ENCODE data around the gene TSTD1. TPM values are rescaled to one million over a fixed set of nuclear protein-coding genes. Genes with fewer than 3 reads are reported as not detected.
A peak's percentile ranks its signal among the peaks of the same experiment; 100 is the strongest.

Gene TSTD1
- total and polyA plus RNA-seq, 2 experiments from 2014 or later = 94.9 to 244 TPM

DNA sequence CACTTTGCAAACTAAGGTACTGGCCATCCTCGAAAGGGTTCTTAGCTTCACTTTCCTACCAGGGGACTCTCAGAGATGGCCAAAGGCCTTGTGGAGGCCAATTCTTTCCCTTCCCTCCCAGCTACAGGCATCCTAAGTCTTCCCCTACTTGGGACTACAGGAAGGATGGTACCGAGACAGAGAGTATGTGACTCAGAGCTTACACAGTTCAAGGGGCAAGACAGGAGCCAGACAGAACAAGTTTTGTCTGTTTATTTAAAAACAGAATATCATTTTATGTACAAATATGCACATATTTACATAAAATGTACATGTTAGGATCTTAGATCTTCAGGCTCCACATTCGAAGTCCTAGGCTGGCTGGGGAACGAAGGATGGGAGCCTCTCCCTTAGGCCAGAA, 32.0 kb upstream of the TSTD1 start (continued):
- TF ChIP-seq, protein P1, sequence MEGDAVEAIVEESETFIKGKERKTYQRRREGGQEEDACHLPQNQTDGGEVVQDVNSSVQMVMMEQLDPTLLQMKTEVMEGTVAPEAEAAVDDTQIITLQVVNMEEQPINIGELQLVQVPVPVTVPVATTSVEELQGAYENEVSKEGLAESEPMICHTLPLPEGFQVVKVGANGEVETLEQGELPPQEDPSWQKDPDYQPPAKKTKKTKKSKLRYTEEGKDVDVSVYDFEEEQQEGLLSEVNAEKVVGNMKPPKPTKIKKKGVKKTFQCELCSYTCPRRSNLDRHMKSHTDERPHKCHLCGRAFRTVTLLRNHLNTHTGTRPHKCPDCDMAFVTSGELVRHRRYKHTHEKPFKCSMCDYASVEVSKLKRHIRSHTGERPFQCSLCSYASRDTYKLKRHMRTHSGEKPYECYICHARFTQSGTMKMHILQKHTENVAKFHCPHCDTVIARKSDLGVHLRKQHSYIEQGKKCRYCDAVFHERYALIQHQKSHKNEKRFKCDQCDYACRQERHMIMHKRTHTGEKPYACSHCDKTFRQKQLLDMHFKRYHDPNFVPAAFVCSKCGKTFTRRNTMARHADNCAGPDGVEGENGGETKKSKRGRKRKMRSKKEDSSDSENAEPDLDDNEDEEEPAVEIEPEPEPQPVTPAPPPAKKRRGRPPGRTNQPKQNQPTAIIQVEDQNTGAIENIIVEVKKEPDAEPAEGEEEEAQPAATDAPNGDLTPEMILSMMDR (conservative IDR thresholded peaks at IDR 0.05; ENCODE audit: low read depth in 2 of 2) = no peak

DNA sequence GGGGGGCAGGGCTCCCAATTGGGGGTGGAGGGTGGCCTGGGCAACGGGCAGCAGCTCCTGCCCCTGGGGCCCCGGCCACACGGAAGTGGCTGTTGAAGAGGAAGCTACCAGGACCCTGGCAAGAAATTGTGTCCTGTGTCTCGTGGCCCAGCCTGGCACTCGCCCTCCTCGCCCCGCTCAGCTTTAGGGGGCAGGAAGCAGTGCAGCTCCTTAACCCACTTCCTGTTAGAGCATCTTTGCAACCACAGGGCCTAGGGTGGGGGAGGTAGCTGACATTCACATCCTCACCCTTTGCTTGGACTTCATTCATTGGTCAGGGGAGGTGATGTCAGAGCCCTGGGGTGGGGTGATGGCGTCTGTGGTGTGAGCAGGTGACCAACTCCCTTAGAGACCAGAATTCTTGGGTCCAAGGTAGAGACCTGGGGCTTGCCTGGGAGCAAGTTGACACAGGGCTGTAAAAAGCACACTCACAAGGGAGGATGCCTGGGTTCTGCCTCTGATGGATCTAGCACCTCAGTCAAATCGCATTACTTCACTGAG, 31.0 kb upstream of the TSTD1 start, which contains the start of gene ARHGAP30:
Gene ARHGAP30, minus strand, starts transcription at position 161 of the 540 bp plus-strand sequence. CDS start 267 bp downstream, outside the sequence.
- Mint-ChIP-seq H3K36me3 (ENCODE audit: low read depth) (no peaks in the 10 kb centered on the region), H3K4me1 (peaks cover 5% of the 10 kb centered on the region; the same call in 2 of the 3 replicates), H3K9me3 (no peaks in the 10 kb centered on the region), H3K4me3 (no peak within 1 kb of the TSS), H3K27ac (no peak within 1 kb of the TSS; the same call in 1 of the 2 replicates), H3K27me3 (ENCODE audit: insufficient read depth, low read depth, poor library complexity) (peaks cover 14% of the 10 kb centered on the region)
- no peak within 1 kb of the TSS for H3K4me3 ChIP-seq
- no peak within 1 kb of the TSS for H3K27ac ChIP-seq (ENCODE audit: low read depth)
- 0 out of 2 replicates have a peak within 1 kb of the TSS, but pooled peaks have one; percentile 89 for H2AFZ ChIP-seq
- no peaks in the 10 kb centered on the region for H3K36me3 ChIP-seq (ENCODE audit: insufficient read depth)
- H3K79me2 ChIP-seq (replicated peaks; ENCODE audit: insufficient read depth) = no peaks in the 10 kb centered on the region
- peak; percentile 16; the same call in 1 of the 3 replicates for ATAC-seq
- no peaks in the 10 kb centered on the region for H4K20me1 ChIP-seq (replicated peaks; ENCODE audit: insufficient read depth)
- H3K4me2 ChIP-seq = no peak within 1 kb of the TSS
- 0 out of 2 replicates have a peak, but pooled peaks cover 4% of the 10 kb centered on the region for H3K4me1 ChIP-seq (ENCODE audit: insufficient read depth)
- no peaks in the 10 kb centered on the region for H3K9me2 ChIP-seq (ENCODE audit: insufficient read depth)
- DNase-seq (ENCODE audit: low spot score) = peak; percentile 41
- TF ChIP-seq, protein P2, sequence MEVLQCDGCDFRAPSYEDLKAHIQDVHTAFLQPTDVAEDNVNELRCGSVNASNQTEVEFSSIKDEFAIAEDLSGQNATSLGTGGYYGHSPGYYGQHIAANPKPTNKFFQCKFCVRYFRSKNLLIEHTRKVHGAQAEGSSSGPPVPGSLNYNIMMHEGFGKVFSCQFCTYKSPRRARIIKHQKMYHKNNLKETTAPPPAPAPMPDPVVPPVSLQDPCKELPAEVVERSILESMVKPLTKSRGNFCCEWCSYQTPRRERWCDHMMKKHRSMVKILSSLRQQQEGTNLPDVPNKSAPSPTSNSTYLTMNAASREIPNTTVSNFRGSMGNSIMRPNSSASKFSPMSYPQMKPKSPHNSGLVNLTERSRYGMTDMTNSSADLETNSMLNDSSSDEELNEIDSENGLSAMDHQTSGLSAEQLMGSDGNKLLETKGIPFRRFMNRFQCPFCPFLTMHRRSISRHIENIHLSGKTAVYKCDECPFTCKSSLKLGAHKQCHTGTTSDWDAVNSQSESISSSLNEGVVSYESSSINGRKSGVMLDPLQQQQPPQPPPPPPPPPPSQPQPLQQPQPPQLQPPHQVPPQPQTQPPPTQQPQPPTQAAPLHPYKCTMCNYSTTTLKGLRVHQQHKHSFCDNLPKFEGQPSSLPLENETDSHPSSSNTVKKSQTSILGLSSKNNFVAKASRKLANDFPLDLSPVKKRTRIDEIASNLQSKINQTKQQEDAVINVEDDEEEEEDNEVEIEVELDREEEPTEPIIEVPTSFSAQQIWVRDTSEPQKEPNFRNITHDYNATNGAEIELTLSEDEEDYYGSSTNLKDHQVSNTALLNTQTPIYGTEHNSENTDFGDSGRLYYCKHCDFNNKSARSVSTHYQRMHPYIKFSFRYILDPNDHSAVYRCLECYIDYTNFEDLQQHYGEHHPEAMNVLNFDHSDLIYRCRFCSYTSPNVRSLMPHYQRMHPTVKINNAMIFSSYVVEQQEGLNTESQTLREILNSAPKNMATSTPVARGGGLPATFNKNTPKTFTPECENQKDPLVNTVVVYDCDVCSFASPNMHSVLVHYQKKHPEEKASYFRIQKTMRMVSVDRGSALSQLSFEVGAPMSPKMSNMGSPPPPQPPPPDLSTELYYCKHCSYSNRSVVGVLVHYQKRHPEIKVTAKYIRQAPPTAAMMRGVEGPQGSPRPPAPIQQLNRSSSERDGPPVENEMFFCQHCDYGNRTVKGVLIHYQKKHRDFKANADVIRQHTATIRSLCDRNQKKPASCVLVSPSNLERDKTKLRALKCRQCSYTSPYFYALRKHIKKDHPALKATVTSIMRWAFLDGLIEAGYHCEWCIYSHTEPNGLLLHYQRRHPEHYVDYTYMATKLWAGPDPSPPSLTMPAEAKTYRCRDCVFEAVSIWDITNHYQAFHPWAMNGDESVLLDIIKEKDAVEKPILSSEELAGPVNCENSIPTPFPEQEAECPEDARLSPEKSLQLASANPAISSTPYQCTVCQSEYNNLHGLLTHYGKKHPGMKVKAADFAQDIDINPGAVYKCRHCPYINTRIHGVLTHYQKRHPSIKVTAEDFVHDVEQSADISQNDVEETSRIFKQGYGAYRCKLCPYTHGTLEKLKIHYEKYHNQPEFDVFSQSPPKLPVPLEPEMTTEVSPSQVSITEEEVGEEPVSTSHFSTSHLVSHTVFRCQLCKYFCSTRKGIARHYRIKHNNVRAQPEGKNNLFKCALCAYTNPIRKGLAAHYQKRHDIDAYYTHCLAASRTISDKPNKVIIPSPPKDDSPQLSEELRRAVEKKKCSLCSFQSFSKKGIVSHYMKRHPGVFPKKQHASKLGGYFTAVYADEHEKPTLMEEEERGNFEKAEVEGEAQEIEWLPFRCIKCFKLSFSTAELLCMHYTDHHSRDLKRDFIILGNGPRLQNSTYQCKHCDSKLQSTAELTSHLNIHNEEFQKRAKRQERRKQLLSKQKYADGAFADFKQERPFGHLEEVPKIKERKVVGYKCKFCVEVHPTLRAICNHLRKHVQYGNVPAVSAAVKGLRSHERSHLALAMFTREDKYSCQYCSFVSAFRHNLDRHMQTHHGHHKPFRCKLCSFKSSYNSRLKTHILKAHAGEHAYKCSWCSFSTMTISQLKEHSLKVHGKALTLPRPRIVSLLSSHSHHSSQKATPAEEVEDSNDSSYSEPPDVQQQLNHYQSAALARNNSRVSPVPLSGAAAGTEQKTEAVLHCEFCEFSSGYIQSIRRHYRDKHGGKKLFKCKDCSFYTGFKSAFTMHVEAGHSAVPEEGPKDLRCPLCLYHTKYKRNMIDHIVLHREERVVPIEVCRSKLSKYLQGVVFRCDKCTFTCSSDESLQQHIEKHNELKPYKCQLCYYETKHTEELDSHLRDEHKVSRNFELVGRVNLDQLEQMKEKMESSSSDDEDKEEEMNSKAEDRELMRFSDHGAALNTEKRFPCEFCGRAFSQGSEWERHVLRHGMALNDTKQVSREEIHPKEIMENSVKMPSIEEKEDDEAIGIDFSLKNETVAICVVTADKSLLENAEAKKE (CRISPR knock-in tag; IDR thresholded peaks at IDR 0.05) = no peak
- TF ChIP-seq, protein P3, sequence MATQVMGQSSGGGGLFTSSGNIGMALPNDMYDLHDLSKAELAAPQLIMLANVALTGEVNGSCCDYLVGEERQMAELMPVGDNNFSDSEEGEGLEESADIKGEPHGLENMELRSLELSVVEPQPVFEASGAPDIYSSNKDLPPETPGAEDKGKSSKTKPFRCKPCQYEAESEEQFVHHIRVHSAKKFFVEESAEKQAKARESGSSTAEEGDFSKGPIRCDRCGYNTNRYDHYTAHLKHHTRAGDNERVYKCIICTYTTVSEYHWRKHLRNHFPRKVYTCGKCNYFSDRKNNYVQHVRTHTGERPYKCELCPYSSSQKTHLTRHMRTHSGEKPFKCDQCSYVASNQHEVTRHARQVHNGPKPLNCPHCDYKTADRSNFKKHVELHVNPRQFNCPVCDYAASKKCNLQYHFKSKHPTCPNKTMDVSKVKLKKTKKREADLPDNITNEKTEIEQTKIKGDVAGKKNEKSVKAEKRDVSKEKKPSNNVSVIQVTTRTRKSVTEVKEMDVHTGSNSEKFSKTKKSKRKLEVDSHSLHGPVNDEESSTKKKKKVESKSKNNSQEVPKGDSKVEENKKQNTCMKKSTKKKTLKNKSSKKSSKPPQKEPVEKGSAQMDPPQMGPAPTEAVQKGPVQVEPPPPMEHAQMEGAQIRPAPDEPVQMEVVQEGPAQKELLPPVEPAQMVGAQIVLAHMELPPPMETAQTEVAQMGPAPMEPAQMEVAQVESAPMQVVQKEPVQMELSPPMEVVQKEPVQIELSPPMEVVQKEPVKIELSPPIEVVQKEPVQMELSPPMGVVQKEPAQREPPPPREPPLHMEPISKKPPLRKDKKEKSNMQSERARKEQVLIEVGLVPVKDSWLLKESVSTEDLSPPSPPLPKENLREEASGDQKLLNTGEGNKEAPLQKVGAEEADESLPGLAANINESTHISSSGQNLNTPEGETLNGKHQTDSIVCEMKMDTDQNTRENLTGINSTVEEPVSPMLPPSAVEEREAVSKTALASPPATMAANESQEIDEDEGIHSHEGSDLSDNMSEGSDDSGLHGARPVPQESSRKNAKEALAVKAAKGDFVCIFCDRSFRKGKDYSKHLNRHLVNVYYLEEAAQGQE (IDR thresholded peaks at IDR 0.05; ENCODE audit: unreplicated experiment) = no peak
- TF ChIP-seq, protein P1 (conservative IDR thresholded peaks at IDR 0.05; ENCODE audit: low read depth in 2 of 2) = no peak
- TF ChIP-seq CREB1 (CRISPR knock-in tag; IDR thresholded peaks at IDR 0.05; ENCODE audit: low read depth) = no peak
- TF ChIP-seq EZH2 (IDR thresholded peaks at IDR 0.05; ENCODE audit: low read depth, unreplicated experiment) = no peak
- no peak for TF ChIP-seq POLR2AphosphoS5 (IDR thresholded peaks at IDR 0.05; ENCODE audit: low read depth)
- TF ChIP-seq ZNF331 (CRISPR knock-in tag; IDR thresholded peaks at IDR 0.05; ENCODE audit: low read depth) = no peak
- TF ChIP-seq JUNB (IDR thresholded peaks at IDR 0.05; ENCODE audit: unreplicated experiment) = no peak
- H3F3A ChIP-seq (replicated peaks; ENCODE audit: low read depth) = no peaks in the 10 kb centered on the region
- no peaks in the 10 kb centered on the region for H3K27me3 ChIP-seq (ENCODE audit: insufficient read depth)
